CD4-positive, alpha-beta T cell treated with Interleukin-6 for 4 hours (primary cell): ENCODE data around the gene EPB41L2.
"Not testable (repeated sequence)": the region's sequence is repeated elsewhere in the genome, so short reads cannot be mapped to it uniquely, and the experiment has no call there.

Experiments used
- DNase-seq: peaks from one replicate; pipeline ENCODE4 v3.0.0-alpha.2; 2020; ENCODE audit warnings: mixed read lengths

EPB41L2 gene

GRCh38 chr6:130935978-130936377 lies 127.1 kb downstream of the EPB41L2 start:
- DNase-seq, result no peak

- no peak for DNase-seq
These were observed 128.0 kb downstream of the EPB41L2 start for GRCh38 chr6:130934848-130935585.

- DNase-seq, result no peak
These were observed 129.3 kb downstream of the EPB41L2 start for GRCh38 chr6:130933712-130934200.

GRCh38 chr6:130932921-130933320 lies 130.1 kb downstream of the EPB41L2 start:
- DNase-seq, result no peak

GRCh38 chr6:130932438-130932837 lies 130.6 kb downstream of the EPB41L2 start:
- no peak for DNase-seq

GRCh38 chr6:130931683-130932082 lies 131.4 kb downstream of the EPB41L2 start:
- no peak for DNase-seq

- DNase-seq, result no peak
These were observed 133.9 kb downstream of the EPB41L2 start for GRCh38 chr6:130929036-130929678.

GRCh38 chr6:130928158-130928912 lies 134.7 kb downstream of the EPB41L2 start:
- DNase-seq, result no peak

GRCh38 chr6:130927305-130927704 lies 135.7 kb downstream of the EPB41L2 start:
- no peak for DNase-seq

- DNase-seq, result no peak
These were observed 139.7 kb downstream of the EPB41L2 start for GRCh38 chr6:130923350-130923749.

GRCh38 chr6:130922922-130923321 lies 140.1 kb downstream of the EPB41L2 start:
- DNase-seq, result no peak

GRCh38 chr6:130920969-130921368 lies 142.1 kb downstream of the EPB41L2 start:
- no peak for DNase-seq

GRCh38 chr6:130918171-130918570 lies 144.9 kb downstream of the EPB41L2 start:
- no peak for DNase-seq

- DNase-seq, result not testable (repeated sequence)
These were observed 147.4 kb downstream of the EPB41L2 start for GRCh38 chr6:130915606-130916005.

- peak; percentile 20 for DNase-seq
These were observed 149.9 kb downstream of the EPB41L2 start for GRCh38 chr6:130913120-130913519.

- no peak for DNase-seq
These were observed 150.6 kb downstream of the EPB41L2 start for GRCh38 chr6:130912434-130912833.

- no peak for DNase-seq
These were observed 154.1 kb downstream of the EPB41L2 start for GRCh38 chr6:130908958-130909357.

GRCh38 chr6:130908188-130908587 lies 154.9 kb downstream of the EPB41L2 start:
- DNase-seq, result no peak

- DNase-seq, result no peak
These were observed 155.4 kb downstream of the EPB41L2 start for GRCh38 chr6:130907687-130908086.

- no peak for DNase-seq
These were observed 156.2 kb downstream of the EPB41L2 start for GRCh38 chr6:130906736-130907381.

GRCh38 chr6:130903602-130904001 lies 159.4 kb downstream of the EPB41L2 start:
- no peak for DNase-seq

- DNase-seq, result no peak
These were observed 160.0 kb downstream of the EPB41L2 start for GRCh38 chr6:130903007-130903406.

- DNase-seq, result no peak
These were observed 162.1 kb downstream of the EPB41L2 start for GRCh38 chr6:130900913-130901312.
